Activated naive CD4-positive, alpha-beta T cell treated with anti-CD3 and anti-CD28 coated beads, Interleukin-2, amount 10 ng/mL, durations not matched to agents 7 days and 5 days (primary cell): ENCODE data around the gene AP4E1.
"Not testable (repeated sequence)": the region's sequence is repeated elsewhere in the genome, so short reads cannot be mapped to it uniquely, and the experiment has no call there.

ENCODE experiments used
- CTCF ChIA-PET: fragments of 350-600 bp; sonication (Branson Sonifier 250); formaldehyde crosslinking; loops from one replicate; lab custom pipeline; 2021; ENCODE audit warnings: antibody characterized with exemption; lab: Charles Lee
- DNase-seq: peaks from one replicate; pipeline ENCODE4 v3.0.0-alpha.2; 2020
- H3K27ac Mint-ChIP-seq: one replicate; pipeline ENCODE4 v1.8.0; 2021; ENCODE audit warnings: mild to moderate bottlenecking, moderate library complexity, mixed read lengths
- H3K27me3 Mint-ChIP-seq: one replicate; pipeline ENCODE4 v1.8.0; 2021; ENCODE audit warnings: mild to moderate bottlenecking, mixed read lengths
- H3K36me3 Mint-ChIP-seq: one replicate; pipeline ENCODE4 v1.8.0; 2021; ENCODE audit warnings: mixed read lengths
- H3K4me1 Mint-ChIP-seq: one replicate; pipeline ENCODE4 v1.8.0; 2021; ENCODE audit warnings: mixed read lengths
- H3K4me3 Mint-ChIP-seq: one replicate; pipeline ENCODE4 v1.8.0; 2021; ENCODE audit warnings: mild to moderate bottlenecking, moderate library complexity, mixed read lengths
- H3K9me3 Mint-ChIP-seq: one replicate; pipeline ENCODE4 v1.8.0; 2021; ENCODE audit warnings: mixed read lengths

AP4E1 gene

DNA sequence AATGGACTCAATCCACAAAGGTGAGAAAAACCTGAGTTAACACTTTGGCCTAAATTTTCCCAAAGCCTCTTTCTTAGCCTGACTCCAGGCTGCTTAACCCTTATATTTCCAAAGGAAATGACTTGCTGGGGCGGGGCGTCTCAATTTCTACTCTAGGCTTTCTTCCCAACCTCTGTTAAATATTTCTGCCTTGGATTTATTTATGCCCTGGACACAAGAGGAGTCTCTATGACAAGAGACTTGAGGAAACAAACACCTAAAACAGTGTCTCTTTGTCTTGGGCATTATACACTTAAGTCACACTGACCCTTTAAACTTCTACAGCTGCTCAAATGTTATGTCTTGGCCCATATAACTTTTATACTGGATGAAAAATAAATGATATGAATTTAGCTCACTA lies 28.3 kb upstream of the AP4E1 start:
- Mint-ChIP-seq H3K36me3 (peaks cover 6% of the 10 kb centered on the region), H3K4me3 (no peak overlapping the region), H3K9me3 (no peaks in the 10 kb centered on the region), H3K27me3 (no peaks in the 10 kb centered on the region), H3K4me1 (peaks cover 77% of the 10 kb centered on the region), H3K27ac (peak overlapping the region; percentile 90)
- CTCF ChIA-PET: interaction anchor here (1.1 to 2.5 kb wide), 3 partner anchors 27 to 205 kb away, joined by 4 to 9 read pairs (median 7); no protein-coding TSS in a partner anchor
- no peak for DNase-seq

DNA sequence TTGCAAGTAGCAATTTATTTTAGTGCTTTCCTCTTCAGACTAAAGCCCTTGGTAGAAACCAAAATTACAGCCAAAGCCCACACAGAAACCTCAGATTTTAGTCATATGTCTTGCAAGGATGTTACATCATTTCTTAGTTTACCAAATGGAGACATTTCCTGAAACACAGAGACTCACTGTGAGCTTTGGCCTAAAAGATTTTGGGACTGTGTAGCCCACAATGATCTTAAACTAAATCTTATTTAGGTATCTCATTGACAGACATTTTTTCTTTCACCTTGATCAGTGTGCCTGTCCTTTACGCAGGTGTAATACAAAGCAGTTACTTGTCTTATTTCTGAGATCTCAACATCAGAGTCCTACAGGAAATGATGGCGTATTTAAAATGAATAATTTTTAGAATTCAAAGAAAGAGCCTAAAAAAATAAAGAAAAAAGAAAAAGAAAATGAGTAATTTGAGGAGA lies 27.8 kb upstream of the AP4E1 start:
- CTCF ChIA-PET: interaction anchor here (1.1 to 2.5 kb wide), 3 partner anchors 27 to 205 kb away, joined by 4 to 9 read pairs (median 7); no protein-coding TSS in a partner anchor
- H3K36me3 Mint-ChIP-seq: peaks cover 6% of the 10 kb centered on the region
- H3K4me3 Mint-ChIP-seq: no peak overlapping the region
- H3K27ac Mint-ChIP-seq: peak overlapping the region; percentile 90
- DNase-seq: no peak
- peaks cover 82% of the 10 kb centered on the region for H3K4me1 Mint-ChIP-seq
- no peaks in the 10 kb centered on the region for H3K27me3 Mint-ChIP-seq
- H3K9me3 Mint-ChIP-seq: no peaks in the 10 kb centered on the region

GRCh38 chr15:50881121-50882048 lies 27.1 kb upstream of the AP4E1 start:
- Mint-ChIP-seq H3K9me3 (no peaks in the 10 kb centered on the region), H3K27ac (peak overlapping the region; percentile 90), H3K4me3 (no peak overlapping the region), H3K4me1 (peaks cover 86% of the 10 kb centered on the region), H3K36me3 (peaks cover 6% of the 10 kb centered on the region), H3K27me3 (no peaks in the 10 kb centered on the region)
- DNase-seq: no peak
- CTCF ChIA-PET: interaction anchor here (1.1 to 2.5 kb wide), 4 partner anchors 8 to 206 kb away, joined by 4 to 9 read pairs (median 6); no protein-coding TSS in a partner anchor

DNA sequence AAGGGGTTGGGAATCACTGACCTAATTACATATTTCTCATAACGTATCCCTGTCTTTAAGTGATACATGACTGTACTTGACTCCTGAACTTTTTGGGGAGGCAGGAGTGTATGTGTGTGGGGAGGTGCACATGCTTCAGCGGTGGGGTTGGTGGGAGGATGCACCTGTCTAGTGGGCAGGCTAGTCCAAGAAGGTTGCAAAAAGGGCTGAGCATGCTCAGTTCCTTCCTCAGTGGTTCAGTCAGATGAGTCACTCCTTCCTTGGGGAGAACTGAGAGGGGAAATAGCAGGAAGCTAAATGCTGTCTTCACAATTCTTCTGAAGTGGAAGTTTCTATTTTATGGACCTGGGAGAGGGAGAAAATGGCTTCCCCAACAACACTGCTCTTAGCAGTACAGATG lies 24.6 kb upstream of the AP4E1 start:
- peak; percentile 45 for DNase-seq
- Mint-ChIP-seq H3K4me1 (peaks cover 67% of the 10 kb centered on the region), H3K27ac (peak overlapping the region; percentile 42), H3K4me3 (no peak overlapping the region), H3K36me3 (peaks cover 6% of the 10 kb centered on the region), H3K9me3 (no peaks in the 10 kb centered on the region), H3K27me3 (no peaks in the 10 kb centered on the region)
- CTCF ChIA-PET: interaction anchor here (1.3 kb wide), 1 partner anchor 10 kb away, joined by 3 read pairs; no protein-coding TSS in a partner anchor

- Mint-ChIP-seq H3K4me1 (peaks cover 60% of the 10 kb centered on the region), H3K9me3 (no peaks in the 10 kb centered on the region), H3K27me3 (no peaks in the 10 kb centered on the region), H3K4me3 (no peak overlapping the region), H3K36me3 (peaks cover 2% of the 10 kb centered on the region), H3K27ac (peak overlapping the region; percentile 26)
- DNase-seq: no peak
- CTCF ChIA-PET: interaction anchor here (1.0 to 1.6 kb wide), 3 partner anchors 8 to 25 kb away, joined by 3 to 8 read pairs (median 5); no protein-coding TSS in a partner anchor
Observed at GRCh38 chr15:50884540-50884939, 23.9 kb upstream of the AP4E1 start.

DNA sequence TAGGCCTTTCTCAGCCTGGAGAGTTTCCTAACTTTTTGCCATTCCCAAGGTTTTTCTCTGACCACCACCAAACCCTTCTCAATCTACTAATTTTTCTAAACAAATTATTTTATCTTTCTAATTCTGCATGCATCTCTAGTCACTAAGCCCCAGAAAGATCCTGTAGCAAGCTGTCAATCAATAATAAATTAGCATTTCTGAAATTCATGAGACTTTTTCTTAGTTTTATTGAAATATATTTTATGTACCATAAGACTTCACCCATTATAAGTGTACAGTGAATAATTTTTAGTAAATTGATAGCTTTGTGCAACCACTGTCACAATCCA lies 22.4 kb upstream of the AP4E1 start:
- no peak overlapping the region for H3K27ac Mint-ChIP-seq
- H3K27me3 Mint-ChIP-seq: no peaks in the 10 kb centered on the region
- H3K4me1 Mint-ChIP-seq: peaks cover 45% of the 10 kb centered on the region
- CTCF ChIA-PET: interaction anchor here (0.9 to 1.6 kb wide), 6 partner anchors 10 to 211 kb away, joined by 3 to 8 read pairs (median 4); no protein-coding TSS in a partner anchor
- H3K9me3 Mint-ChIP-seq: peaks cover 2% of the 10 kb centered on the region
- DNase-seq: no peak
- H3K36me3 Mint-ChIP-seq: peaks cover 2% of the 10 kb centered on the region
- no peak overlapping the region for H3K4me3 Mint-ChIP-seq

- H3K36me3 Mint-ChIP-seq: no peaks in the 10 kb centered on the region
- H3K27me3 Mint-ChIP-seq: no peaks in the 10 kb centered on the region
- no peak for DNase-seq
- H3K4me3 Mint-ChIP-seq: no peak overlapping the region
- peaks cover 39% of the 10 kb centered on the region for H3K4me1 Mint-ChIP-seq
- peaks cover 3% of the 10 kb centered on the region for H3K9me3 Mint-ChIP-seq
- CTCF ChIA-PET: interaction anchor here (0.7 to 1.4 kb wide), 5 partner anchors 10 to 136 kb away, joined by 3 to 6 read pairs (median 4); no protein-coding TSS in a partner anchor
- H3K27ac Mint-ChIP-seq: no peak overlapping the region
Observed at GRCh38 chr15:50886611-50887345, 21.7 kb upstream of the AP4E1 start.

DNA sequence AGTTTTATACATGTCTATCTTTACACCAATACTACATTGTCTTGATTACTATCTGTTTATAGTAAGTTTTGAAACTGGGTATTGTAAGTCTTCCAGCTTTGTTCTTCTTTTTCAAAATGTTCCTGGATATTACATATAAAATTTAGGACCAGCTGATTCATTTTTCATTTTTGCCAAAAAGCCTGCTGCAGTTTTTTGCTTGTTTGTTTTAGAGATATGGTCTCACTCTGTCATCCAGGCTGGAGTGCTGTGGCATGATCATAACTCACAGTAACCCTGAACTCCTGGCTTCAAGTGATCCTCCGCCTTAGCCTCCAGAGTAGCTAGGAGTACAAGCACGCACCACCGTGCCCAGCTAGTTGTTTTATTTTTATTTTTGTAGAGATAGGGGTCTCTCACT lies 20.4 kb upstream of the AP4E1 start:
- DNase-seq: no peak
- Mint-ChIP-seq H3K27ac (no peak overlapping the region), H3K9me3 (peaks cover 3% of the 10 kb centered on the region), H3K36me3 (no peaks in the 10 kb centered on the region), H3K4me1 (peaks cover 32% of the 10 kb centered on the region), H3K27me3 (no peaks in the 10 kb centered on the region), H3K4me3 (no peak overlapping the region)
- CTCF ChIA-PET: interaction anchor here (0.7 to 0.9 kb wide), 3 partner anchors 20 to 202 kb away, joined by 3 to 4 read pairs (median 3); partner anchors contain the start of genes AP4E1 and TRPM7

GRCh38 chr15:50889589-50889988 lies 18.9 kb upstream of the AP4E1 start:
- CTCF ChIA-PET: no interaction called here
- peaks cover 14% of the 10 kb centered on the region for H3K9me3 Mint-ChIP-seq
- H3K4me3 Mint-ChIP-seq: no peak overlapping the region
- H3K27ac Mint-ChIP-seq: no peak overlapping the region
- peaks cover 18% of the 10 kb centered on the region for H3K4me1 Mint-ChIP-seq
- no peaks in the 10 kb centered on the region for H3K36me3 Mint-ChIP-seq
- no peak for DNase-seq
- no peaks in the 10 kb centered on the region for H3K27me3 Mint-ChIP-seq

DNA sequence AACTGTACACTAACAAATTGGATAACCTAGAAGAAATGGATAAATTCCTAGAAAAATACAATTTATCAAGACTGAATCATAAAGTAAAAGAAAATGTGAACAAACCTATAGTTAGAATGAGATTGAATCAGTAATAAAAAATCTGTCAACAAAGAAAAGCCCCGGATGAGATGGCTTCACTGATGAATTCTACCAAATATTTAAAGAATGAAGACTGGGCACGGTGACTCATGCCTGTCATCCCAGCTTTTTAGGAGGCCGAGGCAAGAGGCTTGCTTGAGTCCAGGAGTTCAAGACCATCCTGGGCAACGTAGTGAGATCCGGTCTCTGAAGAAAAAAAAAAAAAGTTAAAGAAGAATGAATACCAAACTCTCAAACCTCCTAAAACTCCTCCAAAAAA lies 17.7 kb upstream of the AP4E1 start:
- no peak for DNase-seq
- Mint-ChIP-seq H3K4me3 (no peak overlapping the region), H3K4me1 (peaks cover 6% of the 10 kb centered on the region), H3K27ac (no peak overlapping the region), H3K27me3 (no peaks in the 10 kb centered on the region), H3K36me3 (no peaks in the 10 kb centered on the region), H3K9me3 (peaks cover 14% of the 10 kb centered on the region)
- CTCF ChIA-PET: no interaction called here

- DNase-seq: no peak
- Mint-ChIP-seq H3K27me3 (no peaks in the 10 kb centered on the region), H3K27ac (no peak overlapping the region), H3K36me3 (no peaks in the 10 kb centered on the region), H3K4me3 (no peak overlapping the region), H3K9me3 (peaks cover 14% of the 10 kb centered on the region), H3K4me1 (peaks cover 3% of the 10 kb centered on the region)
- CTCF ChIA-PET: no interaction called here
Observed at GRCh38 chr15:50891159-50891558, 17.3 kb upstream of the AP4E1 start.

DNA sequence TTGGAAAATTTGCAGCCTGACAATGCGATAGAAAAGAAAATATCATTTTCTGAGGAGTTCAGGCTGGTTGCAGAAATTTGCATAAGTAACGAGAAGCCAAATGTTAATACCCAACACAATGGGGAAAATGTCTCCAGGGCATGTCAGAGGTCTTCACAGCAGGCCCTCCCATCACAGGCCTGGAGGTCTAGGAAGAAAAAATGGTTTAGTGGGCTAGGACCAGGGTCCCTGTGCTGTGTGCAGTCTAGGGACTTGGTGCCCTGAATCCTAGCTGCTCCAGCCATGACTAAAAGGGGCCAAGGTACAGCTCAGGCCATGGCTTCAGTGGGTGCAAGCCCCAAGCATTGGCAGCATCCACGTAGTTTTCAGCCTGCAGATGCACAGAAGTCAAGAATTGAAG lies 14.5 kb upstream of the AP4E1 start:
- CTCF ChIA-PET: no interaction called here
- H3K27me3 Mint-ChIP-seq: no peaks in the 10 kb centered on the region
- H3K4me1 Mint-ChIP-seq: no peaks in the 10 kb centered on the region
- no peak overlapping the region for H3K4me3 Mint-ChIP-seq
- no peak for DNase-seq
- H3K9me3 Mint-ChIP-seq: peaks cover 14% of the 10 kb centered on the region
- H3K36me3 Mint-ChIP-seq: no peaks in the 10 kb centered on the region
- H3K27ac Mint-ChIP-seq: no peak overlapping the region

DNA sequence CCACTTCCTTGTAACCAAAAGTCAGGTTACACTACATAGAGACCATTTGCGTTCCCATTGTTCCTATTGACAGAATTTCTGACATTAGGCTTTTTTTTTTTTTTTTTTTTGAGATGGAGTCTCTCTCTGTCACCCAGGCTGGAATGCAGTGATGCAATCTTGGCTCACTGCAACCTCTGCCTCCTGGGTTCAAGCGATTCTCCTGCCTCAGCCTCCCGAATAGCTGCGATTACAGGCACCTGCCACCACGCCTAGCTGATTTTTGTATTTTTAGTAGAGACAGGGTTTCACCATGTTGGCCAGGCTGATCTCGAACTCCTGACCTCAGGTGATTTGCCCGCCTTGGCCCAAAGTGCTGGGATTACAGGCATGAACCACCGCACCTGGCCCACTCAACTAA lies 7.1 kb upstream of the AP4E1 start:
- H3K4me3 Mint-ChIP-seq, H3K27me3 Mint-ChIP-seq, H3K27ac Mint-ChIP-seq, H3K9me3 Mint-ChIP-seq, H3K4me1 Mint-ChIP-seq, DNase-seq, H3K36me3 Mint-ChIP-seq: not testable (repeated sequence)
- CTCF ChIA-PET: interaction anchor here (1.1 kb wide), 1 partner anchor 15 kb away, joined by 4 read pairs; no protein-coding TSS in a partner anchor

DNA sequence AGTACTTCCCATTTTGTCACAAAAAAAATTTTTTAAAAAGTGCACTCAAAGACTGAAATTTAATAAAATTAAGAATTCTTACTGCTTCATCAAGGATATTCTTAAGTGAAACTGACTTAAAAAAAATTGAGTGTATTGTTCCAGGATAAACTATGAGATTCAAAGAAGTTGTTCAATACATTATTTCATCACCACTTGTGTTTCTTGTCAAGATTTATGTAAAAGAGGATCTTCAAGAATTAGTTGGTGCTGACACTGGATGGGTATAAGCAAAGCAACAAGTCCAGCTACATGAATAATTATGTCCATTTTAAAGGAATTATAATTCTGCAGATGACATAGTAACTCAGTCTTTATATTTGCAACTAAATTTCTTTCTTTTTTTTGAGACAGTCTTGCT lies 4.3 kb upstream of the AP4E1 start:
- H3K9me3 Mint-ChIP-seq: no peaks in the 10 kb centered on the region
- CTCF ChIA-PET: no interaction called here
- H3K27ac Mint-ChIP-seq: no peak overlapping the region
- H3K36me3 Mint-ChIP-seq: peaks cover 8% of the 10 kb centered on the region
- no peak overlapping the region for H3K4me3 Mint-ChIP-seq
- H3K4me1 Mint-ChIP-seq: peaks cover 15% of the 10 kb centered on the region
- DNase-seq: no peak
- H3K27me3 Mint-ChIP-seq: no peaks in the 10 kb centered on the region
